ENCODE measurements around the gene PPP2CA. TPM values are rescaled to one million over a fixed set of nuclear protein-coding genes. Genes with fewer than 3 reads are reported as not detected.

The PPP2CA gene
- total and polyA plus RNA-seq, 2 of the 13 experiments (the other 11 are each of a cell fraction or from before 2014, with no cell fraction given), result 82.4 to 171 TPM

DNA sequence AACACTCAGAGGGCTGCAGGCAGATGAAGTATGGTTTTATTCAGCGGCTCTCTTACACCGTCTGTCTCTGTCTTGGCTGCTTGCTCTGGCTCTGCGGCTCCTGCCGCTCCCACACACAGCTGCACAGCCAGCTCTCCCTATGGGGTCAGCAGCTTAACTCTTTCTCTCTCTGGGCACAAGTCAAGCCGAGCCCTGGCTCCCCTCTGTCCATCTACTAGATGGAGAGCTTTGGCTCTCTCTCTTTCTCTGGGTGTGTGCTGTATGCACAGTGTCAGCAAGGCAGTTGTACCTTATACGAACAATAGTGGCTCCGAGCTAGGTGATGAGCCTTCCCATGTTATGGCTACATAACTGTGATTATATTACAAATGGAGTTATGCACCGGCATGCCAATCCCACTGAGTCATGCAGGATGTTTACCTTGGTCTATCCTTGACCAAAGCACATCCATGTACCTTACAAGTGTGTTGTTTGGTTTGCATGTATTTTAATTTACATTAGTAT, 19.3 kb upstream of the PPP2CA start (continued):
- TF ChIP-seq, protein P1, sequence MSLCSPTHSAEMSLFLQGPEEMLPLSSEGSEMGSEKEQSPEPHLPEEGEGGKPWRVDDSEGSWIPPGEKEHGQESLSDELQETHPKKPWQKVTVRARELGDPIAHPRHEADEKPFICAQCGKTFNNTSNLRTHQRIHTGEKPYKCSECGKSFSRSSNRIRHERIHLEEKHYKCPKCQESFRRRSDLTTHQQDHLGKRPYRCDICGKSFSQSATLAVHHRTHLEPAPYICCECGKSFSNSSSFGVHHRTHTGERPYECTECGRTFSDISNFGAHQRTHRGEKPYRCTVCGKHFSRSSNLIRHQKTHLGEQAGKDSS (CRISPR knock-in tag; IDR thresholded peaks at IDR 0.05; ENCODE audit: borderline replicate concordance, low read depth), result 0 out of 2 replicates have a peak, but pooled peaks have one; percentile 23
- 0 out of 2 replicates have a peak, but pooled peaks have one; percentile 20 for TF ChIP-seq RCOR2 (CRISPR knock-in tag; IDR thresholded peaks at IDR 0.05)
- TF ChIP-seq ZNF883 (CRISPR knock-in tag; IDR thresholded peaks at IDR 0.05; ENCODE audit: not compliant biosample characterization), result no peak
- TF ChIP-seq SNRNP70 (IDR thresholded peaks at IDR 0.05; ENCODE audit: low read depth, low read length), result no peak
- 0 out of 2 replicates have a peak, but pooled peaks have one; percentile 27 for TF ChIP-seq KDM6A (CRISPR knock-in tag; IDR thresholded peaks at IDR 0.05; ENCODE audit: low read depth)
- TF ChIP-seq ZMYM2 (CRISPR knock-in tag; IDR thresholded peaks at IDR 0.05), result no peak
- TF ChIP-seq AHR (CRISPR knock-in tag; IDR thresholded peaks at IDR 0.05), result no peak
- TF ChIP-seq HOXA5 (CRISPR knock-in tag; IDR thresholded peaks at IDR 0.05), result no peak
- no peak for TF ChIP-seq ZNF619 (CRISPR knock-in tag; IDR thresholded peaks at IDR 0.05)
- TF ChIP-seq, protein P2, sequence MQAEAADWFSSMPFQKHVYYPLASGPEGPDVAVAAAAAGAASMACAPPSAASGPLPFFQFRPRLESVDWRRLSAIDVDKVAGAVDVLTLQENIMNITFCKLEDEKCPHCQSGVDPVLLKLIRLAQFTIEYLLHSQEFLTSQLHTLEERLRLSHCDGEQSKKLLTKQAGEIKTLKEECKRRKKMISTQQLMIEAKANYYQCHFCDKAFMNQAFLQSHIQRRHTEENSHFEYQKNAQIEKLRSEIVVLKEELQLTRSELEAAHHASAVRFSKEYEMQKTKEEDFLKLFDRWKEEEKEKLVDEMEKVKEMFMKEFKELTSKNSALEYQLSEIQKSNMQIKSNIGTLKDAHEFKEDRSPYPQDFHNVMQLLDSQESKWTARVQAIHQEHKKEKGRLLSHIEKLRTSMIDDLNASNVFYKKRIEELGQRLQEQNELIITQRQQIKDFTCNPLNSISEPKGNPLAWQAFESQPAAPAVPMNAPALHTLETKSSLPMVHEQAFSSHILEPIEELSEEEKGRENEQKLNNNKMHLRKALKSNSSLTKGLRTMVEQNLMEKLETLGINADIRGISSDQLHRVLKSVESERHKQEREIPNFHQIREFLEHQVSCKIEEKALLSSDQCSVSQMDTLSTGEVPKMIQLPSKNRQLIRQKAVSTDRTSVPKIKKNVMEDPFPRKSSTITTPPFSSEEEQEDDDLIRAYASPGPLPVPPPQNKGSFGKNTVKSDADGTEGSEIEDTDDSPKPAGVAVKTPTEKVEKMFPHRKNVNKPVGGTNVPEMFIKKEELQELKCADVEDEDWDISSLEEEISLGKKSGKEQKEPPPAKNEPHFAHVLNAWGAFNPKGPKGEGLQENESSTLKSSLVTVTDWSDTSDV (CRISPR knock-in tag; IDR thresholded peaks at IDR 0.05), result no peak
- TF ChIP-seq SP1 (IDR thresholded peaks at IDR 0.05), result no peak
- no peak for TF ChIP-seq SP1 (CRISPR knock-in tag; IDR thresholded peaks at IDR 0.05)
- peak; percentile 74; the same call in 1 of the 2 replicates for TF ChIP-seq JUNB (CRISPR knock-in tag; IDR thresholded peaks at IDR 0.05; ENCODE audit: borderline replicate concordance)
- TF ChIP-seq, protein P3, sequence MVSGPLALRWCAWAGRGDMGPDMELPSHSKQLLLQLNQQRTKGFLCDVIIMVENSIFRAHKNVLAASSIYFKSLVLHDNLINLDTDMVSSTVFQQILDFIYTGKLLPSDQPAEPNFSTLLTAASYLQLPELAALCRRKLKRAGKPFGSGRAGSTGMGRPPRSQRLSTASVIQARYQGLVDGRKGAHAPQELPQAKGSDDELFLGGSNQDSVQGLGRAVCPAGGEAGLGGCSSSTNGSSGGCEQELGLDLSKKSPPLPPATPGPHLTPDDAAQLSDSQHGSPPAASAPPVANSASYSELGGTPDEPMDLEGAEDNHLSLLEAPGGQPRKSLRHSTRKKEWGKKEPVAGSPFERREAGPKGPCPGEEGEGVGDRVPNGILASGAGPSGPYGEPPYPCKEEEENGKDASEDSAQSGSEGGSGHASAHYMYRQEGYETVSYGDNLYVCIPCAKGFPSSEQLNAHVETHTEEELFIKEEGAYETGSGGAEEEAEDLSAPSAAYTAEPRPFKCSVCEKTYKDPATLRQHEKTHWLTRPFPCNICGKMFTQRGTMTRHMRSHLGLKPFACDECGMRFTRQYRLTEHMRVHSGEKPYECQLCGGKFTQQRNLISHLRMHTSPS (CRISPR knock-in tag; IDR thresholded peaks at IDR 0.05; ENCODE audit: low read depth), result no peak
- TF ChIP-seq ATF7-NPFF (CRISPR knock-in tag; IDR thresholded peaks at IDR 0.05; ENCODE audit: low read depth), result no peak
- TF ChIP-seq, protein P4, sequence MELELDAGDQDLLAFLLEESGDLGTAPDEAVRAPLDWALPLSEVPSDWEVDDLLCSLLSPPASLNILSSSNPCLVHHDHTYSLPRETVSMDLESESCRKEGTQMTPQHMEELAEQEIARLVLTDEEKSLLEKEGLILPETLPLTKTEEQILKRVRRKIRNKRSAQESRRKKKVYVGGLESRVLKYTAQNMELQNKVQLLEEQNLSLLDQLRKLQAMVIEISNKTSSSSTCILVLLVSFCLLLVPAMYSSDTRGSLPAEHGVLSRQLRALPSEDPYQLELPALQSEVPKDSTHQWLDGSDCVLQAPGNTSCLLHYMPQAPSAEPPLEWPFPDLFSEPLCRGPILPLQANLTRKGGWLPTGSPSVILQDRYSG (CRISPR knock-in tag; IDR thresholded peaks at IDR 0.05), result no peak
- TF ChIP-seq, protein P5, sequence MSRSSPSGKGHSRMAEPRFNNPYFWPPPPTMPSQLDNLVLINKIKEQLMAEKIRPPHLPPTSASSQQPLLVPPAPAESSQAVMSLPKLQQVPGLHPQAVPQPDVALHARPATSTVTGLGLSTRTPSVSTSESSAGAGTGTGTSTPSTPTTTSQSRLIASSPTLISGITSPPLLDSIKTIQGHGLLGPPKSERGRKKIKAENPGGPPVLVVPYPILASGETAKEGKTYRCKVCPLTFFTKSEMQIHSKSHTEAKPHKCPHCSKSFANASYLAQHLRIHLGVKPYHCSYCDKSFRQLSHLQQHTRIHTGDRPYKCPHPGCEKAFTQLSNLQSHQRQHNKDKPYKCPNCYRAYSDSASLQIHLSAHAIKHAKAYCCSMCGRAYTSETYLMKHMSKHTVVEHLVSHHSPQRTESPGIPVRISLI (CRISPR knock-in tag; IDR thresholded peaks at IDR 0.05; ENCODE audit: borderline replicate concordance), result 0 out of 2 replicates have a peak, but pooled peaks have one; percentile 17
- TF ChIP-seq CREM (IDR thresholded peaks at IDR 0.05), result no peak
- TF ChIP-seq CREM (CRISPR knock-in tag; IDR thresholded peaks at IDR 0.05), result no peak
- TF ChIP-seq HMG20A (CRISPR knock-in tag; IDR thresholded peaks at IDR 0.05; ENCODE audit: borderline replicate concordance), result peak; percentile 72; the same call in 1 of the 2 replicates

Data from HepG2 (cell line).